ENCODE measurements around the gene CAPZB.
A peak's percentile ranks its signal among the peaks of the same experiment; 100 is the strongest.

The CAPZB gene

DNA sequence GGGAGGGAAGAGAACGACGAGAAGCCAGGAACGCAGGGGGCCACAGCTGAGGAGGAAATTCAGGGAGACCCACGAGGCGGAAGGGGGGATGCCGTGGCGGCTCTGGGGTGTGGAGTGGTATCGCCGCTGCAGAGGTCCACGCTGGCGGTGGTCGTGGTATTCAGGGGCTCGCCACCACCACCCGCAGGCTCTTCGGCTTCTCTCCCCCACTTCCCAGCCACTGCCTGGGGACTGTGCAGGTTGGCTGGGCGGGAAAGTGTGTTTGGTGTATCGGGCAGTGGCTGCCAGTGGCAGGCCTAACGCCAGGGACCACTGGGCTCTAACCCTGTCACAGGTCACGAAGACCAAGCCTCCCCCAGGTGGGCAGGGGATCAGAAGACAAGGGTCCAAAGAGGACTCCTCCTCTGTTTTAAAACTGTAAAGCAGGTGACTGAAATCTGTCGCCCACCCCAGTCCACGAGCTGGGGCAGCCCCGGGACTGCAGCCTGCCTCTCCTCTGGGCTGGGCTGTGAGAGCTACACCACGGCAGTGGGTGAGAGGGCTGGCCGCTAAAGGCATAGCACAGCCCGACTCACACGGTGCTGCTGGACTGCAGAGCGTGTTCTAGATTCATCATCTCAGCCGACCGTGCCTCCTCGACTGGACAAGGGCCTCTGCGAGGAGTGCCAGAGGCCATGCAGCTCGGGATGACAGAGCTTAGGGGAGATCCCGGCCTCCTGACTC, 142.3 kb downstream of the CAPZB start:
- no peak for DNase-seq

GRCh38 chr1:19342062-19342750, 143.1 kb downstream of the CAPZB start:
- DNase-seq, result no peak

- peak; percentile 76 for DNase-seq
Measured at GRCh38 chr1:19341201-19342061, 143.9 kb downstream of the CAPZB start.

DNA sequence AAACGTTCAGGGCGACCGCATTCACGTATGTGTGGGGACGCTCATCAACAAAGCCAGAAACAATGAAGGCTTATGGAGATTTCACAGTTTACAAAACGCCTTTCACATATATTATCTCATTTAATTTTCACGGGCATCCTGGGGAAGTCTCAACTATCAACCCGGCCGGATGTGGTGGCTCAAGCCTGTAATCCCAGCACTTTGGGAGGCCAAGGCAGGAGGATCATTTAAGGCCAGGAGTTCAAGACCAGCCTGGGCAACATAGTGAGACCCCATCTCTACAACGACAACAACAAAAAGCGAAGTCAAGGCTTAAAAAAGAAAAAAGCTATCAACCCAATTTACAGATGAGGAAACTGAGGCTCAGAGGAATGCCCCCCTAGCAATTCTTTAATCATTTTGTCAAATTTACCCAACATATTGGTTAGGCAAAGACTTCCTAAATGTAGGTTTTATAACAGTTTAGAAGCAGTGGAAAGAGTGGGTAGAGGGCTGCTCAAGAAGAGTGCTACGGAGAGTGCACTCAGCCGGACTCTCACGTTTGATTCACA, 144.9 kb downstream of the CAPZB start:
- no peak for DNase-seq

GRCh38 chr1:19339214-19339861, 146.0 kb downstream of the CAPZB start:
- no peak for DNase-seq

- DNase-seq, result no peak
Measured at GRCh38 chr1:19338323-19338762, 147.0 kb downstream of the CAPZB start.

DNA sequence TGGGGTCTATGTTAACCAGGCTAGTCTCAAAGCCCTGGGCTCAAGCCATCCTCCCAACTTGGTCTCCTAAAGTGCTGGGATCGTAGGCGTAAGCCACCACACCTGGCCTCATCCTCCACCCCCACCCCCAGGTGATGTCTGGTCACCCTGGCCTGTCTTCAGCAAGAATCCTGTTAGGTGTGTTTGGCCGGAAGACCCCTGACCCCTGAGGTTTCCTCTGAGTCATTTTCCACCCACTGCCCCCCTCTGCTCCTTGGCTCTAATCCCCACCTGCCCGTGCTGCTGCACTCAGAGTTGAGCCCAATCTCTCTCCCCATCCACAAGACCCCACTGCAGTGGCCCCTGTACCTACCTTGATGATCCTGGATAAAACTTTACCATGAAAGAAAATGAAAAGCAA, 148.1 kb downstream of the CAPZB start:
- DNase-seq, result no peak

GRCh38 chr1:19336543-19336942, 148.8 kb downstream of the CAPZB start:
- DNase-seq, result no peak

DNA sequence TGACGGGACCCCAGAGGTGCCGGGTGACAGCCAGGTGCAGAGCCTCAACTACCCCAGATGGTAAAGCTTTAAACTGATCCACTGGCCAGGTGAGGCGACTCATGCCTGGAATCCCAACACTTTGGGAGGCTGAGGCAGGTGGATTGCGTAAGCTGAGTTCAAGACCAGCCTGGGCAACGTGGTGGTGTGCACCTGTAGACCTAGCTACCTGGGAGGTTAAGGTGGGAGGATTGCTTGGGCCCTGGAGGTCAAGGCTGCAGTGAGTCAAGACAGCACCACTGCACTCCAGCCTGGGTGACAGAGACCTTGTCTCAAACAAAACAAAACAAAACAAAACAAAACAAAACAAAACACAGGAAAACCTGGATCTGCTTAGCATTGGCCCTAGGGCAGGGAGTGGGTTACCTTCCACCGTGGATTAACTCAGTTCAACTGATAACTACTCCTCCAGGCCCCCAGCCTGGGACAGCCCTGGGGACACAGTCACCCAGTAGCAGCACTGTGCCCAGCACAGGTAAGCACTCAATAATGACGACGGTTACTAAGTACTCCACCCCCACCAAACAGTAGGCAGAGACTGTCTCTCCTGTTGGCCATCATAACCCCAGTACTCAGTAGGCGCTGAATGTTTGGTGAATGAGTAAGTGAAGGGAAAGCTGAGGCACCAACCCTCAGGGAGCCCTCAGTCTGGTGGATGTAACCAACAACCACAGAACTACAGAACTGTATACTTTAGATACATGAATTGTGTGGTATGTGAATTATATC, 151.6 kb downstream of the CAPZB start:
- DNase-seq, result no peak

- no peak for DNase-seq
Measured at GRCh38 chr1:19332832-19333231, 152.5 kb downstream of the CAPZB start.

DNA sequence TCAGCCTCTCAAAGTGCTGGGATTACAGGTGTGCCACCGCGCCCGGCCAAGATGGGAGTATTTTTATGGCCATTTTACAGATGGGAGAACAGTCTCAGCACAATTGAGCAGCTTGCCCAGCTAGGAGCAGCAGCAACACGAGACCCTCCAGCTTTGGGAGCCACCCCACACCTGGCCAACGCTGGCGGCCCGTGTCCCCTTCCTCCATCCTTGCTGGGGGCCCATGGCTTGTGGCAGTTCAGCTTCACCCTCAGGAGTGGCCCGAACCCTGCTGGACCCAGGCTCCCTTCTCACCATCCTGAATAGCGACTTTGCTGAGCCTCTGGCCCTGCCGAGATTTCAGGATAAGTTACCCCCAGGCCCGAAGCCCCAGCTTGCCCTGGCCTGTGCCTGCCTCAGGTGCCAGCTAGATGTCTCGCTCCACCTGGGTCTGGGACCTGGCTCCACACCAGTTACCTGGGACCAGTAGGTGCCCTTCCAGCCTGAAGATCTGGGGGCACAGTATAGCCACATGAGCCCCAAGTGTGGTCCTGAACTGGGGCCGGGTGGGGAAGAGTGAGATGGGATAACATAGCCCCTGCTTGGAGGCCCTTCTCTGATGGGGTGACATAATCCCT, 154.0 kb downstream of the CAPZB start:
- DNase-seq, result no peak

GRCh38 chr1:19330449-19331135, 154.7 kb downstream of the CAPZB start:
- no peak for DNase-seq

GRCh38 chr1:19329611-19330010, 155.7 kb downstream of the CAPZB start:
- DNase-seq, result no peak

GRCh38 chr1:19329188-19329587, 156.2 kb downstream of the CAPZB start:
- DNase-seq, result no peak

DNA sequence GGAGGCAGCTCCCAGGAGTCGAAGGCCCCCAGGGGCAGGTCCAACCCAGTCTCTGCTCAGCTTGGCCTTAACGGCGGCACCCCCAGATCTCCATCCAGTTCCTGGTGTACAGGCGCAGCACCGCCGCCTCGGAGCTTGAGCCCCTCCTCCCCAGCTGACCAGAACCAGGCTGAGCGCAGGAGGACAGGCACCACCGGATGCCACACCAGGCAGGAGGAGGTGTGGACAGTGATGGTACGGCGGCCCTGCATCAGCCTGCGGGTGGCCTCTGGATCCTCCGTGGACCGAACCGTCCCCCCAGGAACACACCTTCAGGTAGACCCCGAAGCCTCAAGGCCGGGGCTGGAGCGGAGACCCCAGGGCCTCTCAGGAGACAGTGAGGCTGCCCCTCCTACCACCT, 156.9 kb downstream of the CAPZB start:
- DNase-seq, result no peak

GRCh38 chr1:19327736-19328135, 157.6 kb downstream of the CAPZB start:
- no peak for DNase-seq

GRCh38 chr1:19327301-19327700, 158.0 kb downstream of the CAPZB start:
- no peak for DNase-seq

- no peak for DNase-seq
Measured at GRCh38 chr1:19326748-19327065, 158.6 kb downstream of the CAPZB start.

GRCh38 chr1:19325958-19326747, 159.2 kb downstream of the CAPZB start:
- no peak for DNase-seq

DNA sequence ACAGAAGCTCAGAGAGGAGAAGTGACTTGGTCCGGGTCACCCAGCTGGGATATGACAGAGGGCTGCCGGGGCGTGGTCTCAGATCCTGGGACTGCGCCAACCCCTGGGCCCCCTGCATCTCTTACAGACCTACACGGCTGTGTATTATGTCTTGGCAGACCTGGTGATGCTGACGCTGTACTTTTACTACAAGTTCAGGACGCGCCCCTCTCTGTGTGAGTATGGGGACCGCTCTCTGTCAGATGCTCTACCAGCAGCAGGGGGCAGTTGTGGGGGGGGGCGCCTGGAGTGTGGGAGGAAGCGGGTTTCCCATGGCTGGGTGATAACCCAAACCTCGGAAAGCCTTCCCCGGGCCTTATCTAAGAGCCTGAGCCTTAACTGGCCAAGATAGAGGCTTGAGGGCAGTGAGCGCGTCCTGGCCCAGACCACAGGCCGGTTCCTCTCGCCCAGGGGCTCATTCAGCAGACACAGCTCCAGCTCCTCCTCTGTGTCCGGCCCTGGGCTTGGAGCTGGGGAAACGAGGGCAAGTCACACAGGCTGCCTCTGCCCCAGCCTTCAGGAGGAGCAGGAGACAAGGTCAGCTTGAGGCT, 159.9 kb downstream of the CAPZB start:
- no peak for DNase-seq
